HL-60 (cell line): Measurements from ENCODE around the gene FARSA.

Experiments
- CTCF ChIP-seq: IDR thresholded peaks from one replicate; pipeline ENCODE4 v1.5.1; 2011; ENCODE audit warnings: low read length, control low read depth, inconsistent platforms; ENCODE audit not compliant: insufficient read depth
- GABPA ChIP-seq: IDR thresholded peaks from 2 replicates; pipeline ENCODE4 v1.6.1; 2012; ENCODE audit warnings: low read depth

GRCh38 chr19:12967907-12968306 lies 34.4 kb upstream of the FARSA start:
- no peak for TF ChIP-seq CTCF
- TF ChIP-seq GABPA = no peak
